HL-60/S4 treated with retinoic acid at 250 ng/mL for 4 days and 3 days (cell line): ENCODE results near the gene FAM47E.

Source experiments
- in situ Hi-C: fragments of 300-500 bp; cut with MboI; formaldehyde crosslinking; loops from 2 replicates; pipeline ENCODE4 v1.7.0; 2022; ENCODE audit warnings: low sequenced_read_pairs

FAM47E gene

DNA sequence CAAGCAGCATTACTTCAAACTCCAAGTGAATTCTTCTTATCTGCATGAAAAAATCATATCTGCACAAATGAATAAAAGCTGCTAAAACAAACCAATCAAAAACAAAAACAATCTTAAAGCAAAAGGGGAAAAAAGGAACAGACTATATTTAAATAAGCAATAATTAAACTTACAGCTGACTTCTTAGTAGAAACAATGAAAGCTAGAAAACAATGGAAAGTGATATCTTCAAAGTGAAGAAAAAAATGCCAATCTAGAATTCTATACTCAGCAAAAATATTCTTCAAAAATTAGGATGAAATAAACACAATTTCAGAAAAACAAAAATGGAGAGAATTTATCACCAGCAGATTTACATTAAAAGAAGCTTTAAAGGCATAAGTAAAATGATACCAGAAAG, 75.0 kb downstream of the FAM47E start:
- in situ Hi-C loops, result no loop called here
